GM12878 (cell line): Measurements from ENCODE around the gene PCDHGA1. TPM values are rescaled to one million over a fixed set of nuclear protein-coding genes. Genes with fewer than 3 reads are reported as not detected.

Experiments
- BCL11A ChIP-seq: IDR thresholded peaks from 2 replicates; pipeline ENCODE4 v1.6.1; 2011; ENCODE audit warnings: low read depth, low read length
- BHLHE40 ChIP-seq, 2 experiments: fragments of 450-650 bp in 1 of 2; IDR thresholded peaks; 2 replicates each; pipeline ENCODE4 v1.6.1; 2011 to 2017; ENCODE audit warnings: low read depth in 2 of 2, borderline replicate concordance in 1 of 2, improper control_type of control experiment in 1 of 2, low read length in 1 of 2, mild to moderate bottlenecking in 1 of 2
- CBFB ChIP-seq: IDR thresholded peaks from 2 replicates; pipeline ENCODE4 v1.6.1; 2016; ENCODE audit warnings: antibody characterized with exemption, low read depth
- CBX3 ChIP-seq: fragments of 200-600 bp; sonication (generic); IDR thresholded peaks from 2 replicates; pipeline ENCODE4 v1.6.1; 2016; ENCODE audit warnings: low read depth, borderline replicate concordance
- CREB1 ChIP-seq: IDR thresholded peaks from 2 replicates; pipeline ENCODE4 v1.6.1; 2012; ENCODE audit warnings: low read depth, mild to moderate bottlenecking, inconsistent platforms
- EED ChIP-seq: sonication (generic); IDR thresholded peaks from 2 replicates; pipeline ENCODE4 v1.6.1; 2016; ENCODE audit warnings: antibody characterized with exemption, low read depth
- EP300 ChIP-seq, 2 experiments: fragments of 150-350 bp in 1 of 2; IDR thresholded peaks; 2 replicates each; pipeline ENCODE4 v1.6.1; 2011 to 2012; ENCODE audit warnings: low read depth in 2 of 2, low read length in 2 of 2, borderline replicate concordance in 1 of 2, improper control_type of control experiment in 1 of 2, inconsistent platforms in 1 of 2; ENCODE audit not compliant: control insufficient read depth in 1 of 2
- IKZF1 ChIP-seq: fragments of 450-650 bp; conservative IDR thresholded peaks from 2 replicates; pipeline ENCODE4 v1.6.1; 2017; ENCODE audit warnings: antibody characterized with exemption, mild to moderate bottlenecking
- MXI1 ChIP-seq: fragments of 150-350 bp; IDR thresholded peaks from 2 replicates; pipeline ENCODE4 v1.6.1; 2011; ENCODE audit warnings: low read depth, mild to moderate bottlenecking, inconsistent platforms, low read length, improper control_type of control experiment
- NBN ChIP-seq: fragments of 450-650 bp; IDR thresholded peaks from 2 replicates; pipeline ENCODE4 v1.6.1; 2016
- NR2F1 ChIP-seq: fragments of 450-650 bp; conservative IDR thresholded peaks from 2 replicates; pipeline ENCODE4 v1.6.1; 2017; ENCODE audit warnings: mild to moderate bottlenecking
- POU2F2 ChIP-seq: IDR thresholded peaks from 3 replicates; pipeline ENCODE4 v1.6.1; 2011; ENCODE audit warnings: low read depth, mild to moderate bottlenecking, low read length, borderline replicate concordance
- RFX5 ChIP-seq: IDR thresholded peaks from 2 replicates; pipeline ENCODE4 v1.6.1; 2011; ENCODE audit warnings: low read depth, low read length, improper control_type of control experiment
- SIN3A ChIP-seq: IDR thresholded peaks from 2 replicates; pipeline ENCODE4 v1.6.1; 2012; ENCODE audit warnings: low read depth, low read length, improper control_type of control experiment
- SMARCA5 ChIP-seq: fragments of 450-650 bp; IDR thresholded peaks from 2 replicates; pipeline ENCODE4 v1.6.1; 2017; ENCODE audit warnings: mild to moderate bottlenecking
- ZNF217 ChIP-seq: fragments of 450-650 bp; IDR thresholded peaks from 2 replicates; pipeline ENCODE4 v1.6.1; 2017; ENCODE audit warnings: antibody characterized with exemption, mild to moderate bottlenecking
- polyA plus RNA-seq, 11 experiments: library from polyadenylated mRNA; depleted of rRNA in 4 of 11; unstranded in 6 of 11; stranded (reverse) in 5 of 11; fragments of >200 nt; fragmentation: Nextera tagmentation in 4 of 11; fragmentation: Illumina TruSeq in 1 of 11; extraction: Ambion mirVana in 4 of 11; extraction: Trizol in 1 of 11; gene quantifications; 1 replicate in 1 of 11; 2 replicates in 10 of 11; pipeline versions ENCODE4 v1.2.1 to v1.2.3, GENCODE V29; 2011 to 2016; ENCODE audit warnings: inconsistent platforms in 2 of 11, missing spikeins in 2 of 11, low read depth in 1 of 11
- total RNA-seq, 4 experiments: library from RNA; depleted of rRNA in 3 of 4; stranded (reverse); fragments of >200 nt in 3 of 4; fragmentation: Illumina TruSeq in 1 of 4; extraction: Trizol in 1 of 4; gene quantifications; 2 replicates each; pipeline versions ENCODE4 v1.2.1 to v1.2.3, GENCODE V29; 2013 to 2021
- TF ChIP-seq, protein P1 (sequence below): fragments of 450-650 bp; conservative IDR thresholded peaks from 2 replicates; pipeline ENCODE4 v1.6.1; 2017; ENCODE audit warnings: mild to moderate bottlenecking, moderate library complexity
- TF ChIP-seq, protein P2 (sequence below): IDR thresholded peaks from 2 replicates; pipeline ENCODE4 v1.6.1; 2012; ENCODE audit warnings: low read length, inconsistent platforms
- TF ChIP-seq, protein P3 (sequence below): fragments of 450-650 bp; IDR thresholded peaks from 2 replicates; pipeline ENCODE4 v1.6.1; 2016; ENCODE audit warnings: mild to moderate bottlenecking, moderate library complexity, borderline replicate concordance
- TF ChIP-seq, protein P4 (sequence below): fragments of 450-650 bp; IDR thresholded peaks from 2 replicates; pipeline ENCODE4 v1.6.1; 2017; ENCODE audit warnings: borderline replicate concordance

Gene PCDHGA1
- total and polyA plus RNA-seq, 10 of the 15 experiments (the other 5 are each of a cell fraction or from before 2014, with no cell fraction given): 0.02 to 0.51 (median 0.19) TPM; not detected in 3

DNA sequence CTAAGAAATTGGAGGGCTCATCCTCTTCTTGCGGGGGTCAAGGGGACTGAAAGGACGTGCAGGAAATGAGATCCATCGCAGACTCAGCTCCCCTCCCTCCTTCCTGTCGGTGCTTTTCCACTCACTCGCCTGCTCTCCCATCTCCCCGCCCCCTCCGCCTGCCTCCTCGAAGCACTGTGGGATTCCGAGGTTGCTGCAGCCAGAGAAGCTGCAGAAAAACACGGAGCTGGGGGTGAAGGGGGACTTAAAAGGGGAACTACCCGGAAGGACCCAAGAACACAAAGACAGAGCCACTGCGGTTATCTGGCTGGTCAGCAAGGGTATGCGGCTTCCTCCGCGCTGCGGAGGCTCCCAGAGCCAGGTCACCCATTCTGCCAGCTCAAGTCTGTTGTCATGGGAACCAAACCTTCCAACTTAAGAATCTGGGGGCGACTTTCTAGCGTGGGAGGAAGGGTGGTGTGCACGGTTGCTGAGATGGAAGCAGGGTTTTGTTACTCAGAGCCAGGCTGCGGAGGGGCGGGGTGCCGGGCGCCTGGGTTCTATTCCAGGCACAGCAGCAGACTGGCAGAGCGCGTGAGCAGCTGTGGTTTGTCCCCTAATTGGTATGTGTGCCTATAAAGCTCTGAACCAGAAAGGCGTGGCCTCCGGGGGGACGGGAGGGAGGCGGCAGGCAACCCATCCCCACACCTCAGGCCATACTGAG is 183.5 kb downstream of the PCDHGA1 start (continued):
- no peak for TF ChIP-seq ZNF217
- TF ChIP-seq BCL11A: peak; percentile 53; the same call in 1 of the 2 replicates
- peak; percentile 64; the same call in 1 of the 2 replicates for TF ChIP-seq IKZF1
- TF ChIP-seq, protein P1, sequence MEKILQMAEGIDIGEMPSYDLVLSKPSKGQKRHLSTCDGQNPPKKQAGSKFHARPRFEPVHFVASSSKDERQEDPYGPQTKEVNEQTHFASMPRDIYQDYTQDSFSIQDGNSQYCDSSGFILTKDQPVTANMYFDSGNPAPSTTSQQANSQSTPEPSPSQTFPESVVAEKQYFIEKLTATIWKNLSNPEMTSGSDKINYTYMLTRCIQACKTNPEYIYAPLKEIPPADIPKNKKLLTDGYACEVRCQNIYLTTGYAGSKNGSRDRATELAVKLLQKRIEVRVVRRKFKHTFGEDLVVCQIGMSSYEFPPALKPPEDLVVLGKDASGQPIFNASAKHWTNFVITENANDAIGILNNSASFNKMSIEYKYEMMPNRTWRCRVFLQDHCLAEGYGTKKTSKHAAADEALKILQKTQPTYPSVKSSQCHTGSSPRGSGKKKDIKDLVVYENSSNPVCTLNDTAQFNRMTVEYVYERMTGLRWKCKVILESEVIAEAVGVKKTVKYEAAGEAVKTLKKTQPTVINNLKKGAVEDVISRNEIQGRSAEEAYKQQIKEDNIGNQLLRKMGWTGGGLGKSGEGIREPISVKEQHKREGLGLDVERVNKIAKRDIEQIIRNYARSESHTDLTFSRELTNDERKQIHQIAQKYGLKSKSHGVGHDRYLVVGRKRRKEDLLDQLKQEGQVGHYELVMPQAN: 0 out of 2 replicates have a peak, but pooled peaks have one; percentile 30
- TF ChIP-seq NBN: 0 out of 2 replicates have a peak, but pooled peaks have one; percentile 46
- TF ChIP-seq POU2F2: peak; percentile 28; the same call in 1 of the 3 replicates
- peak; percentile 25; the same call in 1 of the 2 replicates for TF ChIP-seq MXI1
- TF ChIP-seq EED: peak; percentile 59; the same call in 1 of the 2 replicates
- peak; percentile 3; the same call in 1 of the 2 replicates for TF ChIP-seq NR2F1
- TF ChIP-seq BHLHE40 (IDR thresholded peaks at IDR 0.05; ENCODE audit: borderline replicate concordance in 1 of 2, low read depth in 2 of 2, low read length in 1 of 2): peak; percentile 84 to 88
- TF ChIP-seq, protein P2, sequence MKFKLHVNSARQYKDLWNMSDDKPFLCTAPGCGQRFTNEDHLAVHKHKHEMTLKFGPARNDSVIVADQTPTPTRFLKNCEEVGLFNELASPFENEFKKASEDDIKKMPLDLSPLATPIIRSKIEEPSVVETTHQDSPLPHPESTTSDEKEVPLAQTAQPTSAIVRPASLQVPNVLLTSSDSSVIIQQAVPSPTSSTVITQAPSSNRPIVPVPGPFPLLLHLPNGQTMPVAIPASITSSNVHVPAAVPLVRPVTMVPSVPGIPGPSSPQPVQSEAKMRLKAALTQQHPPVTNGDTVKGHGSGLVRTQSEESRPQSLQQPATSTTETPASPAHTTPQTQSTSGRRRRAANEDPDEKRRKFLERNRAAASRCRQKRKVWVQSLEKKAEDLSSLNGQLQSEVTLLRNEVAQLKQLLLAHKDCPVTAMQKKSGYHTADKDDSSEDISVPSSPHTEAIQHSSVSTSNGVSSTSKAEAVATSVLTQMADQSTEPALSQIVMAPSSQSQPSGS: no peak
- peak; percentile 62; the same call in 1 of the 2 replicates for TF ChIP-seq SIN3A
- TF ChIP-seq RFX5: 0 out of 2 replicates have a peak, but pooled peaks have one; percentile 34
- 0 out of 2 replicates have a peak, but pooled peaks have one; percentile 20 for TF ChIP-seq SMARCA5
- TF ChIP-seq CBFB: peak; percentile 36
- TF ChIP-seq, protein P3, sequence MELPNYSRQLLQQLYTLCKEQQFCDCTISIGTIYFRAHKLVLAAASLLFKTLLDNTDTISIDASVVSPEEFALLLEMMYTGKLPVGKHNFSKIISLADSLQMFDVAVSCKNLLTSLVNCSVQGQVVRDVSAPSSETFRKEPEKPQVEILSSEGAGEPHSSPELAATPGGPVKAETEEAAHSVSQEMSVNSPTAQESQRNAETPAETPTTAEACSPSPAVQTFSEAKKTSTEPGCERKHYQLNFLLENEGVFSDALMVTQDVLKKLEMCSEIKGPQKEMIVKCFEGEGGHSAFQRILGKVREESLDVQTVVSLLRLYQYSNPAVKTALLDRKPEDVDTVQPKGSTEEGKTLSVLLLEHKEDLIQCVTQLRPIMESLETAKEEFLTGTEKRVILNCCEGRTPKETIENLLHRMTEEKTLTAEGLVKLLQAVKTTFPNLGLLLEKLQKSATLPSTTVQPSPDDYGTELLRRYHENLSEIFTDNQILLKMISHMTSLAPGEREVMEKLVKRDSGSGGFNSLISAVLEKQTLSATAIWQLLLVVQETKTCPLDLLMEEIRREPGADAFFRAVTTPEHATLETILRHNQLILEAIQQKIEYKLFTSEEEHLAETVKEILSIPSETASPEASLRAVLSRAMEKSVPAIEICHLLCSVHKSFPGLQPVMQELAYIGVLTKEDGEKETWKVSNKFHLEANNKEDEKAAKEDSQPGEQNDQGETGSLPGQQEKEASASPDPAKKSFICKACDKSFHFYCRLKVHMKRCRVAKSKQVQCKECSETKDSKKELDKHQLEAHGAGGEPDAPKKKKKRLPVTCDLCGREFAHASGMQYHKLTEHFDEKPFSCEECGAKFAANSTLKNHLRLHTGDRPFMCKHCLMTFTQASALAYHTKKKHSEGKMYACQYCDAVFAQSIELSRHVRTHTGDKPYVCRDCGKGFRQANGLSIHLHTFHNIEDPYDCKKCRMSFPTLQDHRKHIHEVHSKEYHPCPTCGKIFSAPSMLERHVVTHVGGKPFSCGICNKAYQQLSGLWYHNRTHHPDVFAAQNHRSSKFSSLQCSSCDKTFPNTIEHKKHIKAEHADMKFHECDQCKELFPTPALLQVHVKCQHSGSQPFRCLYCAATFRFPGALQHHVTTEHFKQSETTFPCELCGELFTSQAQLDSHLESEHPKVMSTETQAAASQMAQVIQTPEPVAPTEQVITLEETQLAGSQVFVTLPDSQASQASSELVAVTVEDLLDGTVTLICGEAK: 0 out of 2 replicates have a peak, but pooled peaks have one; percentile 24
- TF ChIP-seq CREB1: no peak
- TF ChIP-seq, protein P4, sequence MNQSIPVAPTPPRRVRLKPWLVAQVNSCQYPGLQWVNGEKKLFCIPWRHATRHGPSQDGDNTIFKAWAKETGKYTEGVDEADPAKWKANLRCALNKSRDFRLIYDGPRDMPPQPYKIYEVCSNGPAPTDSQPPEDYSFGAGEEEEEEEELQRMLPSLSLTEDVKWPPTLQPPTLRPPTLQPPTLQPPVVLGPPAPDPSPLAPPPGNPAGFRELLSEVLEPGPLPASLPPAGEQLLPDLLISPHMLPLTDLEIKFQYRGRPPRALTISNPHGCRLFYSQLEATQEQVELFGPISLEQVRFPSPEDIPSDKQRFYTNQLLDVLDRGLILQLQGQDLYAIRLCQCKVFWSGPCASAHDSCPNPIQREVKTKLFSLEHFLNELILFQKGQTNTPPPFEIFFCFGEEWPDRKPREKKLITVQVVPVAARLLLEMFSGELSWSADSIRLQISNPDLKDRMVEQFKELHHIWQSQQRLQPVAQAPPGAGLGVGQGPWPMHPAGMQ: peak; percentile 47; the same call in 1 of the 2 replicates
- TF ChIP-seq EP300 (IDR thresholded peaks at IDR 0.05; ENCODE audit: borderline replicate concordance in 1 of 2, control insufficient read depth in 1 of 2, low read depth in 2 of 2, low read length in 2 of 2): peak in 1 of 2 experiments; percentile 48; a peak in 1 of 4 replicates
- no peak for TF ChIP-seq CBX3
